Trophoblast cell (in vitro differentiated cells and primary cell): ENCODE results near the gene BCAP31.
A peak's percentile ranks its signal among the peaks of the same experiment; 100 is the strongest.
"Not testable (repeated sequence)": the region's sequence is repeated elsewhere in the genome, so short reads cannot be mapped to it uniquely, and the experiment has no call there.

Experiments
- DNase-seq, 2 donors: peaks; one replicate each; pipeline ENCODE4 v3.0.0-alpha.2; 2016
- H2AFZ ChIP-seq: 2 replicates; pipeline ENCODE4 v1.6.1; 2013; ENCODE audit warnings: low read length, moderate library complexity, mild to moderate bottlenecking; ENCODE audit not compliant: insufficient read depth, poor library complexity
- H2AK5ac ChIP-seq: 2 replicates; pipeline ENCODE4 v1.6.1; 2013; ENCODE audit warnings: mild to moderate bottlenecking, low read length
- H2BK120ac ChIP-seq: 2 replicates; pipeline ENCODE4 v1.6.1; 2013; ENCODE audit warnings: low read length, mild to moderate bottlenecking, moderate library complexity; ENCODE audit not compliant: insufficient read depth, poor library complexity
- H2BK12ac ChIP-seq: 2 replicates; pipeline ENCODE4 v1.6.1; 2013; ENCODE audit warnings: mild to moderate bottlenecking, low read length, moderate library complexity
- H2BK5ac ChIP-seq: 2 replicates; pipeline ENCODE4 v1.6.1; 2013; ENCODE audit warnings: low read length, low read depth, moderate library complexity, mild to moderate bottlenecking; ENCODE audit not compliant: poor library complexity
- H3K14ac ChIP-seq: 2 replicates; pipeline ENCODE4 v1.6.1; 2013; ENCODE audit warnings: mild to moderate bottlenecking, low read length
- H3K18ac ChIP-seq: 2 replicates; pipeline ENCODE4 v1.6.1; 2013; ENCODE audit warnings: mild to moderate bottlenecking, low read length
- H3K23ac ChIP-seq: 2 replicates; pipeline ENCODE4 v1.6.1; 2013; ENCODE audit warnings: low read length
- H3K27ac ChIP-seq: 2 replicates; pipeline ENCODE4 v1.5.1; 2013; ENCODE audit warnings: low read depth, mild to moderate bottlenecking, inconsistent platforms, low read length, moderate library complexity
- H3K27me3 ChIP-seq: 2 replicates; pipeline ENCODE4 v1.6.1; 2013; ENCODE audit warnings: inconsistent platforms, mild to moderate bottlenecking, low read length, moderate library complexity; ENCODE audit not compliant: insufficient read depth
- H3K36me3 ChIP-seq, 2 experiments: 1 replicate in 1 of 2; 2 replicates in 1 of 2; pipeline ENCODE4 v1.6.1; 2013; ENCODE audit warnings: low read length in 2 of 2, mild to moderate bottlenecking in 2 of 2, moderate library complexity in 1 of 2; ENCODE audit not compliant: insufficient read depth in 2 of 2, control insufficient read depth in 1 of 2
- H3K4ac ChIP-seq: 2 replicates; pipeline ENCODE4 v1.6.1; 2013; ENCODE audit warnings: low read depth, mild to moderate bottlenecking, low read length, moderate library complexity
- H3K4me1 ChIP-seq, 2 experiments: 1 replicate in 1 of 2; 2 replicates in 1 of 2; pipeline ENCODE4 v1.6.1; 2013; ENCODE audit warnings: low read length in 2 of 2, mild to moderate bottlenecking in 2 of 2, moderate library complexity in 1 of 2; ENCODE audit not compliant: insufficient read depth in 2 of 2, control insufficient read depth in 1 of 2
- H3K4me2 ChIP-seq: 2 replicates; pipeline ENCODE4 v1.6.1; 2013; ENCODE audit warnings: inconsistent platforms, mild to moderate bottlenecking, low read length, moderate library complexity
- H3K4me3 ChIP-seq: 2 replicates; pipeline ENCODE4 v1.5.1; 2013; ENCODE audit warnings: mild to moderate bottlenecking, low read depth, low read length, inconsistent platforms
- H3K79me1 ChIP-seq: one replicate; pipeline ENCODE4 v1.6.1; 2013; ENCODE audit warnings: low read length
- H3K79me2 ChIP-seq: 2 replicates; pipeline ENCODE4 v1.6.1; 2013; ENCODE audit warnings: low read length, mild to moderate bottlenecking; ENCODE audit not compliant: control insufficient read depth, insufficient read depth, poor library complexity
- H3K9ac ChIP-seq: 2 replicates; pipeline ENCODE4 v1.6.1; 2013; ENCODE audit warnings: mild to moderate bottlenecking, low read length
- H3K9me3 ChIP-seq: 2 replicates; pipeline ENCODE4 v1.6.1; 2013; ENCODE audit warnings: low read depth, mild to moderate bottlenecking, control low read depth, inconsistent platforms, low read length; ENCODE audit not compliant: insufficient read depth
- H4K12ac ChIP-seq: 2 replicates; pipeline ENCODE4 v1.6.1; 2013; ENCODE audit warnings: low read depth, mild to moderate bottlenecking, low read length, moderate library complexity
- H4K8ac ChIP-seq: 2 replicates; pipeline ENCODE4 v1.6.1; 2013; ENCODE audit warnings: low read depth, mild to moderate bottlenecking, low read length, moderate library complexity
- H4K91ac ChIP-seq: one replicate; pipeline ENCODE4 v1.6.1; 2013; ENCODE audit warnings: low read depth, mild to moderate bottlenecking, low read length, moderate library complexity
- WGBS: extraction: QIAGEN DNeasy Blood & Tissue Kit; methylation state at CpG from one replicate; pipeline ENCODE4 v1.1.7; 2013; ENCODE audit warnings: missing lambda C conversion rate; ENCODE audit not compliant: insufficient read length, insufficient coverage; ENCODE audit errors: extremely low coverage; 5-methylcytosine and 5-hydroxymethylcytosine counted together

The BCAP31 gene

GRCh38 chrX:153743468-153744209 lies 19.5 kb upstream of the BCAP31 start:
- WGBS: no CpG with 5 or more reads among the region's 35 CpGs
- H3K14ac ChIP-seq, H3K79me1 ChIP-seq, H3K4me3 ChIP-seq, H2AFZ ChIP-seq, H3K36me3 ChIP-seq, H3K4ac ChIP-seq, H2AK5ac ChIP-seq, H2BK5ac ChIP-seq, H3K9me3 ChIP-seq, H4K12ac ChIP-seq, H3K79me2 ChIP-seq, H3K23ac ChIP-seq, H2BK120ac ChIP-seq, H3K27me3 ChIP-seq, H3K9ac ChIP-seq, H3K27ac ChIP-seq: not testable (repeated sequence)
- Histone ChIP-seq H4K91ac (peak overlapping the region; percentile 37), H4K8ac (peak overlapping the region; percentile 47), H3K4me2 (peak overlapping the region; percentile 6), H3K18ac (peak overlapping the region; percentile 65), H2BK12ac (peak overlapping the region; percentile 49), H3K4me1 (peaks cover 13 to 16% of the 10 kb centered on the region in 2 experiments)
- DNase-seq: peak; percentile 54 to 67

- H3K27me3 ChIP-seq, DNase-seq, H3K27ac ChIP-seq, H4K8ac ChIP-seq, H2BK120ac ChIP-seq, H4K12ac ChIP-seq, H3K14ac ChIP-seq, H3K9ac ChIP-seq, H3K79me1 ChIP-seq, H3K9me3 ChIP-seq, H3K36me3 ChIP-seq, H3K4me3 ChIP-seq, H3K79me2 ChIP-seq, H3K4me2 ChIP-seq, H3K18ac ChIP-seq, H2AFZ ChIP-seq, H4K91ac ChIP-seq, H2AK5ac ChIP-seq, H3K4ac ChIP-seq, H2BK5ac ChIP-seq, H3K23ac ChIP-seq, H2BK12ac ChIP-seq: not testable (repeated sequence)
- WGBS: no CpG with 5 or more reads among the region's 32 CpGs
- H3K4me1 ChIP-seq: peaks cover 13 to 16% of the 10 kb centered on the region in 2 experiments
Observed at GRCh38 chrX:153742796-153743467, 18.7 kb upstream of the BCAP31 start.

GRCh38 chrX:153742111-153742510 lies 17.9 kb upstream of the BCAP31 start:
- H3K23ac ChIP-seq, H2BK5ac ChIP-seq, H3K27me3 ChIP-seq, H3K4ac ChIP-seq, H4K8ac ChIP-seq, H2BK120ac ChIP-seq, H3K14ac ChIP-seq, H3K79me2 ChIP-seq, H3K4me2 ChIP-seq, H3K18ac ChIP-seq, H2BK12ac ChIP-seq, H3K27ac ChIP-seq, DNase-seq, H3K4me3 ChIP-seq, H4K91ac ChIP-seq, H2AFZ ChIP-seq, H4K12ac ChIP-seq, H3K36me3 ChIP-seq, H3K9me3 ChIP-seq, H3K79me1 ChIP-seq, H2AK5ac ChIP-seq, H3K9ac ChIP-seq: not testable (repeated sequence)
- no CpG with 5 or more reads among the region's 14 CpGs for WGBS
- peaks cover 13 to 16% of the 10 kb centered on the region in 2 experiments for H3K4me1 ChIP-seq

GRCh38 chrX:153741446-153741845 lies 17.3 kb upstream of the BCAP31 start:
- no peak overlapping the region for H2BK5ac ChIP-seq
- H2AK5ac ChIP-seq: no peak overlapping the region
- WGBS: no CpG with 5 or more reads among the region's 14 CpGs
- DNase-seq: no peak
- H2BK12ac ChIP-seq: no peak overlapping the region
- H3K4me3 ChIP-seq: no peak overlapping the region
- H3K79me1 ChIP-seq: peaks cover 2% of the 10 kb centered on the region
- no peaks in the 10 kb centered on the region for H3K79me2 ChIP-seq
- H3K4me2 ChIP-seq: no peak overlapping the region
- no peak overlapping the region for H2BK120ac ChIP-seq
- no peak overlapping the region for H4K8ac ChIP-seq
- peaks cover 13 to 16% of the 10 kb centered on the region in 2 experiments for H3K4me1 ChIP-seq
- H3K27ac ChIP-seq: no peak overlapping the region
- H3K4ac ChIP-seq: no peak overlapping the region
- H3K36me3 ChIP-seq: peaks cover 10% of the 10 kb centered on the region in 2 experiments
- H2AFZ ChIP-seq: no peak overlapping the region
- no peak overlapping the region for H3K14ac ChIP-seq
- no peaks in the 10 kb centered on the region for H3K27me3 ChIP-seq
- H4K91ac ChIP-seq: no peak overlapping the region
- H3K9me3 ChIP-seq: peaks cover 4% of the 10 kb centered on the region
- H3K18ac ChIP-seq: no peak overlapping the region
- no peak overlapping the region for H3K9ac ChIP-seq
- H4K12ac ChIP-seq: no peak overlapping the region
- no peak overlapping the region for H3K23ac ChIP-seq
